Endothelial cell (in vitro differentiated cells): ENCODE data around the gene FGG. TPM values are rescaled to one million over a fixed set of nuclear protein-coding genes. Genes with fewer than 3 reads are reported as not detected.
"Not testable (repeated sequence)": the region's sequence is repeated elsewhere in the genome, so short reads cannot be mapped to it uniquely, and the experiment has no call there.

Source experiments
- DNase-seq: peaks from one replicate; pipeline ENCODE4 v3.0.0; 2021; ENCODE audit warnings: low spot score
- H3K27ac Mint-ChIP-seq: one replicate; pipeline ENCODE4 v1.8.0; 2021; ENCODE audit warnings: mixed read lengths, inconsistent platforms; ENCODE audit not compliant: unreplicated experiment
- H3K27me3 Mint-ChIP-seq: one replicate; pipeline ENCODE4 v1.8.0; 2021; ENCODE audit warnings: mild to moderate bottlenecking, moderate library complexity, mixed read lengths, inconsistent platforms; ENCODE audit not compliant: unreplicated experiment
- H3K36me3 Mint-ChIP-seq: one replicate; pipeline ENCODE4 v1.8.0; 2021; ENCODE audit warnings: mild to moderate bottlenecking, low read depth, mixed read lengths, inconsistent platforms; ENCODE audit not compliant: unreplicated experiment
- H3K4me1 Mint-ChIP-seq: one replicate; pipeline ENCODE4 v1.8.0; 2021; ENCODE audit warnings: mild to moderate bottlenecking, mixed read lengths, inconsistent platforms; ENCODE audit not compliant: unreplicated experiment
- H3K4me3 Mint-ChIP-seq: one replicate; pipeline ENCODE4 v1.8.0; 2021; ENCODE audit warnings: mild to moderate bottlenecking, mixed read lengths, inconsistent platforms; ENCODE audit not compliant: unreplicated experiment
- H3K9me3 Mint-ChIP-seq: one replicate; pipeline ENCODE4 v1.8.0; 2021; ENCODE audit warnings: mixed read lengths, inconsistent platforms; ENCODE audit not compliant: unreplicated experiment
- total RNA-seq: library from RNA; stranded (reverse); fragmentation: NEBNext Ultra II Directional; extraction: Animal tissue kit (Norgen Biotek cat#: 25700); gene quantifications from one replicate; pipeline ENCODE4 v1.2.1, GENCODE V29; 2021; ENCODE audit not compliant: unreplicated experiment
- TF ChIP-seq, protein P1 (sequence below): fragments of 200-600 bp; sonication (generic); IDR thresholded peaks from one replicate; pipeline ENCODE4 v1.5.0; 2021; ENCODE audit warnings: antibody characterized with exemption; ENCODE audit not compliant: unreplicated experiment

FGG gene
- total RNA-seq, 1 donor from 2014 or later, result not detected

DNA sequence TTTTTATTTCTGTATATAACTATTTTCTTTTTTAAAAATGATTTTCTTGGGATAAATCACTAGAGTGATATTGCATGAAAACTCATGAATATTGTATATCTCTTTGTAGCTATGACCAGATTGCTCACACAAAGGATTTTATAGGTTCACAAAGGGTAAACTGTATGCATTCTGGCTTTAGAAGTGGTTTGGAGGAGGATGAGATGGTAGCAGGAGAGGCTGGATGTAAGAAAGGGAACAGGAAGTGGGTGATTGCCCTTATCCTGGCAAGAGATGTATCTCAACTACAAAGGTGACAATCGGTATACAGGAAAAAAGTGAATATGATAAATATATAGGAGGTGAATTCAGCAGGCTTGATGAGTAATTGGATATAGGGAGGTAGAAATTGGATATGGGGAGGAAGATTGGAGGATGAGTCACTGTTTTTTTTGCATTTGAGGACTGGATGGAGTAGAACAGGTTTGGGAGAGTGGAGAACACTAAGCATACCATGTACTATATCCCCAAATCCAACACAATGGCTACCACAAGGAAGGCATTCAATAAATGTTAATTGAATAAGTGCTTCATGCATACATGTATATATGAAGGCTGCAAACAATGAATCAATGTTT, 9.9 kb downstream of the FGG start:
- no peak overlapping the region for H3K27ac Mint-ChIP-seq
- TF ChIP-seq, protein P1, sequence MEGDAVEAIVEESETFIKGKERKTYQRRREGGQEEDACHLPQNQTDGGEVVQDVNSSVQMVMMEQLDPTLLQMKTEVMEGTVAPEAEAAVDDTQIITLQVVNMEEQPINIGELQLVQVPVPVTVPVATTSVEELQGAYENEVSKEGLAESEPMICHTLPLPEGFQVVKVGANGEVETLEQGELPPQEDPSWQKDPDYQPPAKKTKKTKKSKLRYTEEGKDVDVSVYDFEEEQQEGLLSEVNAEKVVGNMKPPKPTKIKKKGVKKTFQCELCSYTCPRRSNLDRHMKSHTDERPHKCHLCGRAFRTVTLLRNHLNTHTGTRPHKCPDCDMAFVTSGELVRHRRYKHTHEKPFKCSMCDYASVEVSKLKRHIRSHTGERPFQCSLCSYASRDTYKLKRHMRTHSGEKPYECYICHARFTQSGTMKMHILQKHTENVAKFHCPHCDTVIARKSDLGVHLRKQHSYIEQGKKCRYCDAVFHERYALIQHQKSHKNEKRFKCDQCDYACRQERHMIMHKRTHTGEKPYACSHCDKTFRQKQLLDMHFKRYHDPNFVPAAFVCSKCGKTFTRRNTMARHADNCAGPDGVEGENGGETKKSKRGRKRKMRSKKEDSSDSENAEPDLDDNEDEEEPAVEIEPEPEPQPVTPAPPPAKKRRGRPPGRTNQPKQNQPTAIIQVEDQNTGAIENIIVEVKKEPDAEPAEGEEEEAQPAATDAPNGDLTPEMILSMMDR, result no peak
- H3K4me1 Mint-ChIP-seq, result peaks cover 5% of the 10 kb centered on the region
- no peaks in the 10 kb centered on the region for H3K9me3 Mint-ChIP-seq
- H3K4me3 Mint-ChIP-seq, result no peak overlapping the region
- no peaks in the 10 kb centered on the region for H3K27me3 Mint-ChIP-seq
- no peak for DNase-seq
- no peaks in the 10 kb centered on the region for H3K36me3 Mint-ChIP-seq

- peaks cover 3% of the 10 kb centered on the region for H3K27me3 Mint-ChIP-seq
- no peak for DNase-seq
- H3K9me3 Mint-ChIP-seq, result no peaks in the 10 kb centered on the region
- H3K4me3 Mint-ChIP-seq, result no peak overlapping the region
- TF ChIP-seq, protein P1, result no peak
- H3K36me3 Mint-ChIP-seq, result no peaks in the 10 kb centered on the region
- no peak overlapping the region for H3K27ac Mint-ChIP-seq
- H3K4me1 Mint-ChIP-seq, result peaks cover 5% of the 10 kb centered on the region
These were observed 14.4 kb downstream of the FGG start for GRCh38 chr4:154597798-154598774.

- not testable (repeated sequence) for DNase-seq, H3K27me3 Mint-ChIP-seq, H3K9me3 Mint-ChIP-seq, H3K4me3 Mint-ChIP-seq, H3K27ac Mint-ChIP-seq, H3K4me1 Mint-ChIP-seq, H3K36me3 Mint-ChIP-seq
These were observed 15.2 kb downstream of the FGG start for GRCh38 chr4:154597281-154597680.

DNA sequence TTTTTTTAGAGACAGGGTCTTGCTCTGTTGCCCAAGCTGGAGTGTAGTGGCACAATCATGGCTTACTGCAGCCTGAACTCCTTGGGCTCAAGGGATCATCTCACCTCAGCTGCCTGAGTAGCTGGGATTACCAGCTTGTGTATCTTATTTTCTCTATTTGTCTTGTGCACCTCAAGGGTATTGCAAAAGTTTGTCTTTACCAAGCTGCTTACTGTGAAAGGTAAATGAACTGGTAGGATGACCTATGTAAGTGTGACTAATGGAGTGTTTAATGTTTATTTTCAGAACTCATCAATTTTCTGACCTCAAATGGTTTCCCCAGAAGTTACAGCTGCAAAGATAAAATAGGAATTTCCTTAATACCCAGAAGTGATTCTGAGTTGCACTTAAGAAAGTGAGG, 16.6 kb downstream of the FGG start:
- DNase-seq, result no peak
- H3K4me1 Mint-ChIP-seq, result no peaks in the 10 kb centered on the region
- H3K9me3 Mint-ChIP-seq, result no peaks in the 10 kb centered on the region
- TF ChIP-seq, protein P1, result no peak
- H3K4me3 Mint-ChIP-seq, result no peak overlapping the region
- peaks cover 3% of the 10 kb centered on the region for H3K27me3 Mint-ChIP-seq
- H3K27ac Mint-ChIP-seq, result no peak overlapping the region
- no peaks in the 10 kb centered on the region for H3K36me3 Mint-ChIP-seq

GRCh38 chr4:154594343-154594742, 18.1 kb downstream of the FGG start:
- not testable (repeated sequence) for H3K36me3 Mint-ChIP-seq, H3K27ac Mint-ChIP-seq, H3K4me3 Mint-ChIP-seq, H3K4me1 Mint-ChIP-seq, H3K27me3 Mint-ChIP-seq, H3K9me3 Mint-ChIP-seq, DNase-seq

DNA sequence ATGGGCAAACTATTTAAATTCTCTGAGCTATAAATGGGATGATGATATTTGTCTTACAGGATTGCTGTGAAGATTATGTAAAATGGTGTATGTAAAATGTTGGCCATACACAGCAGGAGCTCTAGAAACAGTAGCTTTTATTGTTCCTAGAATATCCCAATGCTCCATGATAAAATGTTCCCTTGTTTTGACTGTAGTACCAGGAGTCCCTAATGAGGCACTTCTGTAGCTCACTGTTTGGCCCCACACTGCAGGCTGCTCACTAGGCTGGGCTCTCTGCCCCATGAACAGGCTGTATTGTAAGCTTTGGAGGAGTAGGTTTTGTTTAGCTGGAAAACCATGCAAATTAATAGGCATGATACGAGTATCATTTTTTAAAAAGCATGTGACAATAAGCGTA, 18.6 kb downstream of the FGG start:
- Mint-ChIP-seq H3K4me3 (no peak overlapping the region), H3K9me3 (no peaks in the 10 kb centered on the region), H3K27ac (no peak overlapping the region), H3K4me1 (no peaks in the 10 kb centered on the region), H3K27me3 (peaks cover 3% of the 10 kb centered on the region), H3K36me3 (no peaks in the 10 kb centered on the region)
- TF ChIP-seq, protein P1, result no peak
- DNase-seq, result no peak
